HS-5 (cell line): Measurements from ENCODE around the gene KDM5A.
"Not testable (repeated sequence)": the region's sequence is repeated elsewhere in the genome, so short reads cannot be mapped to it uniquely, and the experiment has no call there.

ENCODE experiments used
- DNase-seq: peaks from one replicate; pipeline ENCODE4 v3.0.0-alpha.2; 2012; ENCODE audit warnings: low read depth

KDM5A gene

DNA sequence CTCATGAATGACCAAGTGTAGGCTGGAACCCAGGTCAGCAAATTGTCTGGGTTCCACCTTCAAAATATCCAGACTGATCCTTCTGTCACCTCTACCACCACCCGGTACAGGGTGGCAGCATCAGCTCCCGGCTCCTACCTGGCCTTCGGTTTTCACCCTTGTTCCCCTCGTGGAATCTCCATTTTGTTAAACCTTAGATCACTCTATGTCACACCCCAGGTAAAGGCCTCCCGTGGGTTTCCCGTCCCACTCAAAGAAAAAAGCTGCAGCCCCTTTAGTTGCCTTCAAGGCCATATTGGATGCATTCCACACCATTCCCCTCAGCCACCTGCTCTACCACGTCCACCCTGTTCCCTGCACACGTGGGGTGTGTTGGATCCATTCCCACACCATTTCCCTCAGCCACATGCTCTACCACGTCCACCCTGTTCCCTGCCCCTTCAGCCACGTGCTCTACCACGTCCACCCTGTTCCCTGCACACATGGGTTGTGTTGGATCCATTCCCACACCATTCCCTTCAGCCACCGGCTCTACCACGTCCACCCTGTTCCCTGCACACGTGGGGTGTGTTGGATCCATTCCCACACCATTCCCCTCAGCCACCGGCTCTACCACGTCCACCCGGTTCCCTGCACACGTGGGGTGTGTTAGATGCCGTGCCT is 150.3 kb downstream of the KDM5A start:
- no peak for DNase-seq

DNA sequence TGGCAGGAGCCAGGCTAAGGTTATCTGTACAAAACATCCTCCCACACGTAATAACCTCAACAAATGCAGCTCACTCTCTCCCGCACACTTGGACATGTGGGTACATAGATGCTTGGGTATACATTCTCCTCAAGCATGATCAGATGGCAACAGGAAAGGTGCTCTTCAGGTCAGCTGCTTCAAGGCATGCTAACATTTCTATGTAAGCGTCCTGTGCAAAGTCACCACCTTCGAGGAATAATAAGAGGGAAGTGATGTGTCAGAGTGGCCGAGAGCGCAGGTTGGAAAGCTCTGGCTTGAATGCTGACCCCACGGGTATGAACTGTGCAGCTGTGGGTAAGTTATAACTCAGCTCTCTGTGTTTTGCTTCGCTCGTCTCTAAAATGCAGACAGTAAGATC is 151.0 kb downstream of the KDM5A start:
- DNase-seq, result no peak

DNA sequence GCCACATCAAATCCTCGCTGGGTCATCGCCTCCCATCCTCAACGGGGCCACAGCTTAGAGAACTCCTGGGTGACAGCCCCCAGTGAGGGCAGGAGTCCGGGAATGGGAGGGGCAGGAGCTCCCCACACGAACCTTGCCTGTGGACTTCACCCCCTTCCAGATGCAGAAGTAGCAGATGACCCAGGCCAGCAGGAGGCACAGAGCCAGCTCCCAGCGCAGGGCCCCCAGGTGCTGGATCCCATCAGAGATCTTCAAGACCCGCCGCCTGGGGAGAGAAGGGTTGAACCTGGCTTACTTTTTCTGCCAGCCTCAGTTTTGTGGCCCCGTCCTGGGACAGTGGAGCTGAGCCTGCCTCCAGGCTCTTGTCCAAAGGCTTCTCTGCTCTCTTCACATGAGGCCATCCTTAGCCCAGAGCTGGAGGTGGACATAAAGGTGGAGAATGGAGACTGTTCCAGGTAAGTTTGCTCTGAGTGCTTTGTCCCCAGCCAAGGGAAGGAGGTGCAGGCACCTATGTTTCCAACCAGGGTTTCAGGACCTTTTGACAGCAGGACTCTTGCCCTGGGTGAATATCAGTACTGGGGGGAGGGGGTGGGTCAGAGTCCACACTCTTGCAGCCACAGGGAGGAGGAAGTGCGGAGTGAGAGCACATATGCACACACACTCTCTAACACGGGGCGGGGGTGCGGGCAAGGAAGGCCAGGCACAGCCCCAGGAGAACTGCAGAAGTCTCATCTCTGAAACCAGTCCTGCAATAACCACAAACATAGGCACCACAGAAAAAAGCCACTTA is 151.9 kb downstream of the KDM5A start:
- DNase-seq, result no peak

DNA sequence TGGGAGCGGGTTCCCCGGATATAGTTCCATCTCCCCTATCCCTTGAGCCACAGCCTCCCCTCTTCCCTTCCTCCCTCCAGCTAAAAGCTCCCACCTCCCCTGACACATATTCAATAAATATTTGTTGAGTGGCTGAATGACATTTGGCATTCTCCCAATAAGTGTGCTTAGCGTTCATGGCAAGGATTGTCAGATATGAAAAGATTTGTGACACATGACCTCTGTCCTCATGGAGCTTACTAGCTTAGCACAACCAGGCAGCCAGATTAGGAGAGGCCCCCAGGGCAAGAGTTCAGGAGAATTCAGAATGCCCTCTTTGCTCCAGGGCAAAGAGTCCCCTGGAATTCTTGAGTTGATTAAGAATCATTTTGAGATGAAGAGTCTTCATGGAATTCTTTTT is 152.7 kb downstream of the KDM5A start:
- DNase-seq, result no peak

DNA sequence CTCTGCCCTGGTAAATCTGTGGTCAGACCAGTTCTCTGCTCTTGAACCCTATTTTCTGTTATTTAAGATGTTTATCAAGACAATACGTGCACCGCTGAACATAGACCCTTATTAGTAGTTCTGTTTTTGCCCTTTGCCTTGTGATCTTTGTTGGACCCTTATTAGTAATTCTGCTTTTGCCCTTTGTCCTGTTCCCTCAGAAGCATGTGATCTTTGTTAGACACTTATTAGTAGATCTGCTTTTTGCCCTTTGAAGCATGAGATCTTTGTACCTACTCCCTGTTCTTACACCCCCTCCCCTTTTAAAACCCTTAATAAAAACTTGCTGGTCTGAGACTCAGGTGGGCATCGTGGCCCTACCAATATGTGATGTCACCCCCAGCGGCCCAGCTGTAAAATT is 153.2 kb downstream of the KDM5A start:
- DNase-seq, result not testable (repeated sequence)

DNA sequence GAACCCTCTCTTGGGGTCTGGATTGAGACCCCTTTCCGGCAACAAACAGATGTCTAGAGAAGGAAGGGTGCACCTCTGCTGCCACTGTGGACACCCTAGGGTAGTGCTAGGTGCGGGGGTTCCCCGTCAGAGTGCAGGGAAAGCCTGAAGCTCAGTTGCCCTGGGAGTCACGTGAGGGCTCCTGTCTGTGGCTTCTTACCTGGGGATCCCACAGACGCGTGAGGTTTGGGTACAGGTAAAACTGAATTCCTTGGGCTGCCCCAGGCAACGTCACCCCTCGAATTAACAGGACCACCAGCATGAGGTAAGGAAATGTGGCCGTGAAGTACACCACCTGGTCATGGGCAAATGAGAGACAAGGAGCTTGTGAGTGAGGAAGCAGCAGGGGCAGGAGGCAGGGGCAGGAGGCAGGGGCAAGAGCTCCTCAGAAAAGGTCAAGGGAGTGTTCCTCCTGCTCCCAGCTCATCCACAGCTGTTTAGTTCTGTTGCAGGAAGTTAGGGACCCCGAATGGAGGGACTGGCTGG is 154.2 kb downstream of the KDM5A start:
- DNase-seq, result no peak

DNA sequence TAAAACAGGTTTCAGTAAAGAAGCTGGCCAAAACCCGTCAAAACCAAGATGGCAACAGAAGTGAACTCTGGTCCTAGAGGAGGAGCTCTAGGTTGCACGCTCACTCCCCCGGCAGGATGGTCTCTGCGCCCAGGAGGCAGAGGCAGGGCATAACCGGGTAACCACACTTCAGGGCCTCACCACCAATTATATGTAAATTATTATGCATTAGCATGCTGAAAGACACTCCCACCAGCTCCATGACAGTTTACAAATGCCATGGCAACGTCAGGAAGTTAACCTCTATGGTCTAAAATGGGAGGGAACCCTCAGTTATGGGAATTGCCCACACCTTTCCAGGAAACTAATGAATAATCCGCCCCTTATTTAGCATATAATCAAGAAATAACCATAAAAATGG is 155.1 kb downstream of the KDM5A start:
- DNase-seq, result no peak

DNA sequence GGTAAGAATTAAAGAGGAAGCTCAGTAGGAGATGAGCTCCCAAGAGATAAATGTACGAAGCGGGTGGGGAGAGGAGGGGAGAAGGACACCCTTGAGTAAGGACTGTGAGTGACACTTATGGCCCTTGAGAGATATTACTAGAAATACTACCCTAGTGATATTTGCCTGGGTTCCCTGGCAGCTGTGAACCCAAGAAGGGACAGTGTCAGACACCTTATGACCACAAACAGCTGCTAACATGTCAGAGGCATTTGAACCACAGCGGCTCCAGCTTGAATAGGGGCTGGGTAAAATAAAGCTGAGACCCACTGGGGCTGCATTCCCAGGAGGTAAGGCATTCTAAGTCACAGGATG is 155.5 kb downstream of the KDM5A start:
- DNase-seq, result no peak

DNA sequence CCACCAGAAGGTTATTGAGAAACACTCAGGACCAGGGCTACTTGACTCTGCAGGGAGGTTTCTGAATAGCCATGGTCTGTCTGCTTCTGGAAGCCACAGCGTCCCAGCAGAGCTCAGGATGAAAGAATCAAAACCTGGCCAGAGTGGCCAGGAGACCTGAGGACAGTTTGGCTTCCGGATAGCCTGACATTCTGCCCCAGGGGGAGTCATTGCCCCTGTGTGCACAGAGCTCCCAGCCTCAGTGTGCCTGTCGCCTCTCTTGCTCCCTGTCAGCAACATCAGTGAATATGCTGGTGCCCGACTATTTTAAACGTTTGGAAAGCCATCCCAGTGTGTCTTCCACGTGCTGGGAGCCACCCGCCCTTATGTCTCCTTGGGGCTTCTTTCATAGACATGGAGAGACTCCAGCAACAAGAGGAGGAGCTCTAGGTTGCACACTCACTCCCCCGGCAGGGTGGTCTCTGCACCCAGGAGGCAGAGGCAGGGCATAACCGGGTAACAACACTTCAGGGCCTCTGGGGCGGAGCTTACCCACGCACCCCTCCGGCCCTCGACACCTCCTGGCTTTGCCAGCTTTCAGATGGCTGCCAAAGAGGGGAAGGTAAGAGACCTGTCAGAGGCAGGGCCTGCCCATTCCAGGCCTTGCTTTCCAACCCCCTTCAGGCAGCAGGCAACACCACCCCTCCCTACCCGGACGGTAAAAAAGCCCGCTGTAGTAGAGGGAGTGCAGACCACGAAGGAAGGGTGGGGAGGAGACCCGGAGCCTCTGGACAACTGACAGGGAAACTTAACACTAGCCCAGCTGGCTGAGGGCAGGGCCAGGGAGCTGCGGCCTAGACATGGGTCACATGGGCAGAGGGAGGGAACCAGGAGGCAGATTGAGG is 156.1 kb downstream of the KDM5A start:
- no peak for DNase-seq

DNA sequence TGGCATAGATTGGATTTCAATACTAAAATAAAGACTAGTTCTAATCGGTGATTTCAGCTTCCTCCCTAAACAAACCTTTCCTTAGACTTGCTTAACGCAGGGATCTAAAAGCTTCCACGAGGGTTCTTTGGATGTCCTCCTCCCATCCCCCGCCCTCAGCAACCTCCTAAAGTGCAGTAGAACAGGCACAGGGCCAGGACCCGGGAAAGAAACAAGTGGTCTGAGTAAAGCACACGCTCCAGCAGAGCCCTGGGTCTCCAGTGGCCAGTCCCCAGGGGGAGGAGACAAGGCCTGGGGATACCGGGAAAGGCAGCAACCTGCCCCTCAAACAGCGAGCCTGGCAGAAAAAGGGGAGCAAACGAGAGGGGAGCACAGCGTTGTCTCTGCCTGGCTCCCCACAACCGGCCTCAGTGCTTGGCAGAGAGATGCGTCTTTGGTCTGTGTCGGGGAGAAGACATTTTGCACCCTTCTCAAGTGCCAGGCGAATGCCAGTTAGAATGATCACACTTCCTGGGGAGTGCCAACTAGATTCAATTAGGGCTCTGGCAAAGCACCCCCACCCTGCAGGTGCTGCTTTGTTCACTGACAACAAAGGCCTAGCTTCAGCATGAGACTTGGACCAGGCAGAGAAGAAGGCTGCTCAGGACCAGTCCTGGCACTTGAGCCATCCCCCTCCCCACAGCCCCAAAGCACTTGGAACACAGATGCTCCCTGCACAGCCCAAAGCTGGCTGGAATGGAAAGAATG is 158.0 kb downstream of the KDM5A start:
- DNase-seq, result no peak
